Measurements from ENCODE around the gene KCNE5.
"Not testable (repeated sequence)": the region's sequence is repeated elsewhere in the genome, so short reads cannot be mapped to it uniquely, and the experiment has no call there.

KCNE5 gene

GRCh38 chrX:109614951-109615350 lies 10.0 kb downstream of the KCNE5 start:
- Histone ChIP-seq H3K27me3 (ENCODE audit: control insufficient read depth in 1 of 2, insufficient read depth in 2 of 2, low read length in 2 of 2) (peaks cover 0 to 6% of the 10 kb centered on the region in 2 donors), H3K27ac (ENCODE audit: low read length) (no peak overlapping the region), H3K9me3 (ENCODE audit: control insufficient read depth in 2 of 2, low read length in 2 of 2) (no peaks in the 10 kb centered on the region), H3K4me3 (ENCODE audit: low read length in 2 of 2) (no peak overlapping the region), H3K9ac (ENCODE audit: low read length in 2 of 2) (no peak overlapping the region), H3K4me1 (ENCODE audit: control insufficient read depth, insufficient read depth, low read length) (no peaks in the 10 kb centered on the region), H3K36me3 (ENCODE audit: control insufficient read depth in 2 of 2, insufficient read depth in 2 of 2, low read length in 2 of 2) (no peaks in the 10 kb centered on the region)

GRCh38 chrX:109601486-109601885 lies 23.5 kb downstream of the KCNE5 start:
- Histone ChIP-seq H3K36me3 (ENCODE audit: control insufficient read depth in 2 of 2, insufficient read depth in 2 of 2, low read length in 2 of 2) (no peaks in the 10 kb centered on the region), H3K4me3 (ENCODE audit: low read length in 2 of 2) (no peak overlapping the region), H3K9ac (ENCODE audit: low read length in 2 of 2) (no peak overlapping the region), H3K4me1 (ENCODE audit: control insufficient read depth, insufficient read depth, low read length) (no peaks in the 10 kb centered on the region), H3K9me3 (ENCODE audit: control insufficient read depth in 2 of 2, low read length in 2 of 2) (no peaks in the 10 kb centered on the region), H3K27ac (ENCODE audit: low read length) (no peak overlapping the region), H3K27me3 (ENCODE audit: control insufficient read depth in 1 of 2, insufficient read depth in 2 of 2, low read length in 2 of 2) (peaks cover 0 to 16% of the 10 kb centered on the region in 2 donors)

- Histone ChIP-seq H3K27ac (ENCODE audit: low read length) (no peak overlapping the region), H3K36me3 (ENCODE audit: control insufficient read depth in 2 of 2, insufficient read depth in 2 of 2, low read length in 2 of 2) (no peaks in the 10 kb centered on the region), H3K27me3 (ENCODE audit: control insufficient read depth in 1 of 2, insufficient read depth in 2 of 2, low read length in 2 of 2) (peaks cover 0 to 18% of the 10 kb centered on the region in 2 donors), H3K9me3 (ENCODE audit: control insufficient read depth in 2 of 2, low read length in 2 of 2) (no peaks in the 10 kb centered on the region), H3K4me3 (ENCODE audit: low read length in 2 of 2) (no peak overlapping the region), H3K4me1 (ENCODE audit: control insufficient read depth, insufficient read depth, low read length) (no peaks in the 10 kb centered on the region), H3K9ac (ENCODE audit: low read length in 2 of 2) (no peak overlapping the region)
These were observed 24.7 kb downstream of the KCNE5 start for GRCh38 chrX:109600237-109600651.

GRCh38 chrX:109596015-109596414 lies 29.0 kb downstream of the KCNE5 start:
- Histone ChIP-seq H3K36me3 (ENCODE audit: control insufficient read depth in 2 of 2, insufficient read depth in 2 of 2, low read length in 2 of 2) (no peaks in the 10 kb centered on the region), H3K27me3 (ENCODE audit: control insufficient read depth in 1 of 2, insufficient read depth in 2 of 2, low read length in 2 of 2) (peaks cover 0 to 14% of the 10 kb centered on the region in 2 donors), H3K4me1 (ENCODE audit: control insufficient read depth, insufficient read depth, low read length) (no peaks in the 10 kb centered on the region), H3K9me3 (ENCODE audit: control insufficient read depth in 2 of 2, low read length in 2 of 2) (no peaks in the 10 kb centered on the region), H3K4me3 (ENCODE audit: low read length in 2 of 2) (no peak overlapping the region), H3K27ac (ENCODE audit: low read length) (no peak overlapping the region), H3K9ac (ENCODE audit: low read length in 2 of 2) (no peak overlapping the region)

- no peaks in the 10 kb centered on the region for H3K36me3 ChIP-seq (ENCODE audit: control insufficient read depth in 2 of 2, insufficient read depth in 2 of 2, low read length in 2 of 2)
- H3K27me3 ChIP-seq (ENCODE audit: control insufficient read depth in 1 of 2, insufficient read depth in 2 of 2, low read length in 2 of 2): peaks cover 0 to 17% of the 10 kb centered on the region in 2 donors
- no peak overlapping the region for H3K9ac ChIP-seq (ENCODE audit: low read length in 2 of 2)
- H3K9me3 ChIP-seq (ENCODE audit: control insufficient read depth in 2 of 2, low read length in 2 of 2): no peaks in the 10 kb centered on the region
- H3K4me3 ChIP-seq (ENCODE audit: low read length in 2 of 2): no peak overlapping the region
- no peaks in the 10 kb centered on the region for H3K4me1 ChIP-seq (ENCODE audit: control insufficient read depth, insufficient read depth, low read length)
- no peak overlapping the region for H3K27ac ChIP-seq (ENCODE audit: low read length)
These were observed 34.8 kb downstream of the KCNE5 start for GRCh38 chrX:109590176-109590575.

- Histone ChIP-seq H3K27ac (ENCODE audit: low read length) (no peak overlapping the region), H3K27me3 (ENCODE audit: control insufficient read depth in 1 of 2, insufficient read depth in 2 of 2, low read length in 2 of 2) (peaks cover 0 to 17% of the 10 kb centered on the region in 2 donors), H3K9me3 (ENCODE audit: control insufficient read depth in 2 of 2, low read length in 2 of 2) (no peaks in the 10 kb centered on the region), H3K9ac (ENCODE audit: low read length in 2 of 2) (no peak overlapping the region), H3K36me3 (ENCODE audit: control insufficient read depth in 2 of 2, insufficient read depth in 2 of 2, low read length in 2 of 2) (no peaks in the 10 kb centered on the region), H3K4me3 (ENCODE audit: low read length in 2 of 2) (no peak overlapping the region), H3K4me1 (ENCODE audit: control insufficient read depth, insufficient read depth, low read length) (no peaks in the 10 kb centered on the region)
These were observed 39.5 kb downstream of the KCNE5 start for GRCh38 chrX:109585488-109585887.

- Histone ChIP-seq H3K9ac (ENCODE audit: low read length in 2 of 2) (no peak overlapping the region), H3K27ac (ENCODE audit: low read length) (no peak overlapping the region), H3K4me3 (ENCODE audit: low read length in 2 of 2) (no peak overlapping the region), H3K4me1 (ENCODE audit: control insufficient read depth, insufficient read depth, low read length) (no peaks in the 10 kb centered on the region), H3K27me3 (ENCODE audit: control insufficient read depth in 1 of 2, insufficient read depth in 2 of 2, low read length in 2 of 2) (peaks cover 0 to 6% of the 10 kb centered on the region in 2 donors), H3K36me3 (ENCODE audit: control insufficient read depth in 2 of 2, insufficient read depth in 2 of 2, low read length in 2 of 2) (no peaks in the 10 kb centered on the region), H3K9me3 (ENCODE audit: control insufficient read depth in 2 of 2, low read length in 2 of 2) (no peaks in the 10 kb centered on the region)
These were observed 46.1 kb downstream of the KCNE5 start for GRCh38 chrX:109578916-109579315.

- Histone ChIP-seq H3K9me3 (ENCODE audit: control insufficient read depth in 2 of 2, low read length in 2 of 2) (no peaks in the 10 kb centered on the region), H3K36me3 (ENCODE audit: control insufficient read depth in 2 of 2, insufficient read depth in 2 of 2, low read length in 2 of 2) (no peaks in the 10 kb centered on the region), H3K4me1 (ENCODE audit: control insufficient read depth, insufficient read depth, low read length) (no peaks in the 10 kb centered on the region), H3K4me3 (ENCODE audit: low read length in 2 of 2) (no peak overlapping the region), H3K9ac (ENCODE audit: low read length in 2 of 2) (no peak overlapping the region), H3K27me3 (ENCODE audit: control insufficient read depth in 1 of 2, insufficient read depth in 2 of 2, low read length in 2 of 2) (peaks cover 0 to 4% of the 10 kb centered on the region in 2 donors), H3K27ac (ENCODE audit: low read length) (no peak overlapping the region)
These were observed 47.9 kb downstream of the KCNE5 start for GRCh38 chrX:109577055-109577454.

- H3K27ac ChIP-seq (ENCODE audit: low read length); H3K36me3 ChIP-seq (ENCODE audit: control insufficient read depth in 2 of 2, insufficient read depth in 2 of 2, low read length in 2 of 2); H3K4me1 ChIP-seq (ENCODE audit: control insufficient read depth, insufficient read depth, low read length); H3K9ac ChIP-seq (ENCODE audit: low read length in 2 of 2); H3K4me3 ChIP-seq (ENCODE audit: low read length in 2 of 2); H3K9me3 ChIP-seq (ENCODE audit: control insufficient read depth in 2 of 2, low read length in 2 of 2); H3K27me3 ChIP-seq (ENCODE audit: control insufficient read depth in 1 of 2, insufficient read depth in 2 of 2, low read length in 2 of 2): not testable (repeated sequence)
These were observed 48.9 kb downstream of the KCNE5 start for GRCh38 chrX:109576083-109576482.

All from stomach smooth muscle (tissue), 2 donors.